Measurements from ENCODE around the gene CCDC74A.
A peak's percentile ranks its signal among the peaks of the same experiment; 100 is the strongest.

CCDC74A gene

DNA sequence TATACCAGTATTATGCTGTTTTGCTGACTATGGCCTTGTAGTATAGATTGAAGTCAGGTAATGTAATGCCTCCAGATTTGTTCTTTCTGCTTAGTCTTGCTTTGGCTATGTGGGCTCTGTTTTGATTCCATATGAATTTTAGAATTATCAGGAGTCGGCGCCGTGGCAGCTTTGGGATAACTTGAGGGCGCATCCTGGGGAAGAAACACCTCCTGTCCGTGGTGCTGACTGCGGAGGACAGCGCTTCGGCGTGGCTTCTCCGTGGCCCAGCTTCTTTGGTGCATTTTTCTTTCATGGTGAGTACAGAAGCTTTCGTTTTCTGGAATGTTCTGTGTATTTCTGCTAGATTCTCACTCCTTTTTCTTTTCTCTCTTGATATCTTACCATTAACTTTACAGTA is 25.2 kb downstream of the CCDC74A start:
- TF ChIP-seq, protein P1, sequence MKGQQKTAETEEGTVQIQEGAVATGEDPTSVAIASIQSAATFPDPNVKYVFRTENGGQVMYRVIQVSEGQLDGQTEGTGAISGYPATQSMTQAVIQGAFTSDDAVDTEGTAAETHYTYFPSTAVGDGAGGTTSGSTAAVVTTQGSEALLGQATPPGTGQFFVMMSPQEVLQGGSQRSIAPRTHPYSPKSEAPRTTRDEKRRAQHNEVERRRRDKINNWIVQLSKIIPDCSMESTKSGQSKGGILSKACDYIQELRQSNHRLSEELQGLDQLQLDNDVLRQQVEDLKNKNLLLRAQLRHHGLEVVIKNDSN (IDR thresholded peaks at IDR 0.05): no peak
- TF ChIP-seq, protein P2, sequence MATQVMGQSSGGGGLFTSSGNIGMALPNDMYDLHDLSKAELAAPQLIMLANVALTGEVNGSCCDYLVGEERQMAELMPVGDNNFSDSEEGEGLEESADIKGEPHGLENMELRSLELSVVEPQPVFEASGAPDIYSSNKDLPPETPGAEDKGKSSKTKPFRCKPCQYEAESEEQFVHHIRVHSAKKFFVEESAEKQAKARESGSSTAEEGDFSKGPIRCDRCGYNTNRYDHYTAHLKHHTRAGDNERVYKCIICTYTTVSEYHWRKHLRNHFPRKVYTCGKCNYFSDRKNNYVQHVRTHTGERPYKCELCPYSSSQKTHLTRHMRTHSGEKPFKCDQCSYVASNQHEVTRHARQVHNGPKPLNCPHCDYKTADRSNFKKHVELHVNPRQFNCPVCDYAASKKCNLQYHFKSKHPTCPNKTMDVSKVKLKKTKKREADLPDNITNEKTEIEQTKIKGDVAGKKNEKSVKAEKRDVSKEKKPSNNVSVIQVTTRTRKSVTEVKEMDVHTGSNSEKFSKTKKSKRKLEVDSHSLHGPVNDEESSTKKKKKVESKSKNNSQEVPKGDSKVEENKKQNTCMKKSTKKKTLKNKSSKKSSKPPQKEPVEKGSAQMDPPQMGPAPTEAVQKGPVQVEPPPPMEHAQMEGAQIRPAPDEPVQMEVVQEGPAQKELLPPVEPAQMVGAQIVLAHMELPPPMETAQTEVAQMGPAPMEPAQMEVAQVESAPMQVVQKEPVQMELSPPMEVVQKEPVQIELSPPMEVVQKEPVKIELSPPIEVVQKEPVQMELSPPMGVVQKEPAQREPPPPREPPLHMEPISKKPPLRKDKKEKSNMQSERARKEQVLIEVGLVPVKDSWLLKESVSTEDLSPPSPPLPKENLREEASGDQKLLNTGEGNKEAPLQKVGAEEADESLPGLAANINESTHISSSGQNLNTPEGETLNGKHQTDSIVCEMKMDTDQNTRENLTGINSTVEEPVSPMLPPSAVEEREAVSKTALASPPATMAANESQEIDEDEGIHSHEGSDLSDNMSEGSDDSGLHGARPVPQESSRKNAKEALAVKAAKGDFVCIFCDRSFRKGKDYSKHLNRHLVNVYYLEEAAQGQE (IDR thresholded peaks at IDR 0.05; ENCODE audit: low read depth): peak; percentile 70

DNA sequence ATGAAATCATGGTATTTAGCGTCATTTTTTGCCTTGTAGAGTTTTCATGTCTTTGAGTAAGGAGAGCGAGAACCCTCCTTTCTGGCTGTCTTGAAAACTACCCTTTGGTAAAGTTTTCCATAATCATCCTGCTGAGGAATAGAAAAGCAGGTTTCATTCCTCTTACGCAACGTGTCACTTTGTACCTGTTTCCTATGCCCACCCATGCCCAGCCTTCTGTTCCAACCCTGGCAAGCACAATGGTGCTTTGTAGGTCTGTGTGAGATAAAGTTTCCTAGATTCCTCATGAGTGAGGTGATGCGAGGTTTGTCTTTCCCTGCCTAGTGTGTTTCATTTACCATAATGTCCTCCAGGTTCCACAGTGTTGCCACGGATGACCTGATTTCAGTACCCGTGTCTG is 29.3 kb downstream of the CCDC74A start:
- TF ChIP-seq EGR1 (IDR thresholded peaks at IDR 0.05): no peak
- TF ChIP-seq FOXM1 (IDR thresholded peaks at IDR 0.05; ENCODE audit: borderline replicate concordance, low read depth): no peak
- no peak for TF ChIP-seq CEBPB (IDR thresholded peaks at IDR 0.05)
- TF ChIP-seq CREB1 (IDR thresholded peaks at IDR 0.05; ENCODE audit: low read depth): no peak

DNA sequence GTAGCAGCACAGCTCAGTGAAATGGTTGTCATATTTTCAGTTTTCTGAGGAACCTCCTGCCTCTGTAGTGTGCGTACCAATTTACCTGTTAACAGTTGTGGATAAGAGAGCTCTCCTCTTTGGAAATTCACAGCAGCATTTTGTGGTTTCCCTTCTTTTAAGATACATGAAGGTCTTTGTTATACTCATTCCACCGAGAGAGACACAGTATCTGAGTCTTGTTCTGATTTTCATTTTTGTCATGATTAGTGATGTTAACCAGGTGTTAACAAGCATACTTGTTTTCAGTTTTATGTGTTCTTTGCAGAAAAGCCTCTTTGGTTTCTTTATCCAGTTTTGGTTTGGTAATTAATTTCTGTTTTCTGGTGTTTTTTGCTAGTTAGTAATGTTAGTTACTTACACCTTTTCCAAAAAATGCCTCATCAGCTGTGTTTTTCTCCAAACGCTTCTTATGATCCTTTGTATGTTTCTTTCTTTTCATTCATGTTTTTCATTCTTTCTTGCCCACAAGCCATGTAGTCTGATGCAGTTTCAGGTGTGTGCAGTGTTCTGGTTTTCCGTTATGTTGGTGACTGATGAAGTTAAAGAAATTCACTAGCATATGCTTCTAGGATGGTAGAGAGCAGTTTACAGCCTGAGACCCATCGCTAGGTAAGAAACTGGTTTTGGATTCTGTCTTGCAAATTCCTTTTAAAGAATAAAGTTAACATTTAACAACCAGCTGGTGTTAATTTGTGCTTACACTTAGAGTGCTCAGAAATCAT is 30.1 kb downstream of the CCDC74A start:
- TF ChIP-seq CREB1 (IDR thresholded peaks at IDR 0.05; ENCODE audit: low read depth) (no peak), TCF12 (IDR thresholded peaks at IDR 0.05; ENCODE audit: low read depth) (no peak), FOXM1 (IDR thresholded peaks at IDR 0.05; ENCODE audit: borderline replicate concordance, low read depth) (no peak), CEBPB (IDR thresholded peaks at IDR 0.05) (no peak), YY1 (IDR thresholded peaks at IDR 0.05; ENCODE audit: low read depth) (no peak), NFIC (IDR thresholded peaks at IDR 0.05) (no peak), EGR1 (IDR thresholded peaks at IDR 0.05) (no peak)
- TF ChIP-seq, protein P2 (IDR thresholded peaks at IDR 0.05; ENCODE audit: low read depth): no peak
- TF ChIP-seq, protein P3, sequence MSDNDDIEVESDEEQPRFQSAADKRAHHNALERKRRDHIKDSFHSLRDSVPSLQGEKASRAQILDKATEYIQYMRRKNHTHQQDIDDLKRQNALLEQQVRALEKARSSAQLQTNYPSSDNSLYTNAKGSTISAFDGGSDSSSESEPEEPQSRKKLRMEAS (IDR thresholded peaks at IDR 0.05): no peak
- TF ChIP-seq, protein P1 (IDR thresholded peaks at IDR 0.05): no peak

DNA sequence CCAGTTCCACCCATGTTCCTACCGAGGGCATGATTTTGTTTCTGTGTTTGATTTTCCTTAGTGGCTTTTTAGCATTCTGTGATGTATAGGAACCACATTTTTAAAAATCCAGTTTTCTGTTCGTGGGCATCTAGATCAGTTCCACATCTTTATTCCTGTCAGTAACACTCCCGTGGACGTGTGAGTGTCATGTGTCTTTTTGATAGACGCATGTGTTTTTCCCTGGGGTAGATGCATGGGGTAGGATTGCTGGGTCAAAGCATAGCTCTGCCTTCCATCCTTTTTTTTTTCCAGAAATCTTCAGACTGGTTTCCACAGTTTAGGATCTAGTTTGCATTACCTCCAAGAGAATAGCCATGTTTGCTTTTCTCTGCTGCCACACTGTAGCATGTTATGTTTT is 38.7 kb downstream of the CCDC74A start:
- no peak for TF ChIP-seq TAF1 (IDR thresholded peaks at IDR 0.05; ENCODE audit: low read depth)
- TF ChIP-seq TEAD4 (IDR thresholded peaks at IDR 0.05): no peak
- no peak for TF ChIP-seq RAD21 (IDR thresholded peaks at IDR 0.05; ENCODE audit: low read depth)
- no peak for TF ChIP-seq NFIC (IDR thresholded peaks at IDR 0.05)
- no peak for TF ChIP-seq CEBPB (IDR thresholded peaks at IDR 0.05)
- no peak for TF ChIP-seq EGR1 (IDR thresholded peaks at IDR 0.05)
- TF ChIP-seq, protein P1 (IDR thresholded peaks at IDR 0.05): no peak
- TF ChIP-seq, protein P2 (IDR thresholded peaks at IDR 0.05; ENCODE audit: low read depth): no peak
- no peak for TF ChIP-seq FOXM1 (IDR thresholded peaks at IDR 0.05; ENCODE audit: borderline replicate concordance, low read depth)
- TF ChIP-seq, protein P3 (IDR thresholded peaks at IDR 0.05): no peak
- no peak for TF ChIP-seq TCF12 (IDR thresholded peaks at IDR 0.05; ENCODE audit: low read depth)

DNA sequence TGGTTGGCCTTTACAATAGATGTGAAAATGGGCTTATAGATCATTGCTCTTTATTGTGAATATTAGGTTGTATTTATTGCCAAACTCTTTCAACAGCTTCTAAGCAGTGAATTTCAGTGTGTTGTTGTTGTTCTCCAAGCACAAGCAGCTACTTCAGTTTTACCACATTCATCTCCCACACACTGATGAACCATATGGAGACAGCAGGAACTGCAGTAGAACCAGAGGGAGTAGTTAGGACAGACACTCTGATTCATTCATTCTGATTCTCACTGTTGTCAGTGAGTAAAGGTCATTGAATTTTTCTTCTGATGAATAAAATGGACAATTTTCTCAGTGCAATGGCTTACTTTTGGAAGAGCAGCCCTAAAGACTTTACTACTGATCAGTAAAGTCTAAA is 40.2 kb downstream of the CCDC74A start:
- TF ChIP-seq YY1 (IDR thresholded peaks at IDR 0.05; ENCODE audit: low read depth) (no peak), CEBPB (IDR thresholded peaks at IDR 0.05) (no peak), NFIC (IDR thresholded peaks at IDR 0.05) (no peak), TEAD4 (IDR thresholded peaks at IDR 0.05) (no peak), ZBTB7A (IDR thresholded peaks at IDR 0.05; ENCODE audit: low read depth) (no peak), EP300 (IDR thresholded peaks at IDR 0.05; ENCODE audit: borderline replicate concordance) (no peak), CREB1 (IDR thresholded peaks at IDR 0.05; ENCODE audit: low read depth) (no peak), RAD21 (IDR thresholded peaks at IDR 0.05; ENCODE audit: low read depth) (no peak)
- TF ChIP-seq, protein P1 (IDR thresholded peaks at IDR 0.05): no peak
- TF ChIP-seq, protein P3 (IDR thresholded peaks at IDR 0.05): no peak

Measured in Ishikawa (cell line).